OCI-LY3 (cell line): ENCODE measurements around the gene HACD2.

Source experiments
- CTCF ChIP-seq: fragments of 200-600, 300-600 bp; sonication (generic); IDR thresholded peaks from 2 replicates; pipeline ENCODE4 v1.5.1; 2014; ENCODE audit warnings: antibody characterized with exemption, low read length, low read depth
- EZH2phosphoT487 ChIP-seq: fragments of 200-600 bp; shearing (Covaris generic); IDR thresholded peaks from 2 replicates; pipeline ENCODE4 v1.6.1; 2018; ENCODE audit warnings: antibody characterized with exemption, mixed run types, low read depth

GRCh38 chr3:123518892-123519485, 65.9 kb downstream of the HACD2 start:
- TF ChIP-seq CTCF: no peak
- TF ChIP-seq EZH2phosphoT487: no peak
